ENCODE data around the gene IGFN1.
"Not testable (repeated sequence)": the region's sequence is repeated elsewhere in the genome, so short reads cannot be mapped to it uniquely, and the experiment has no call there.

IGFN1 gene

GRCh38 chr1:201190624-201191051, at the start of gene IGFN1:
IGFN1 (plus strand) TSS chr1:201190824; CDS start chr1:201193294, 2,470 bp downstream.
- DNase-seq (ENCODE audit: low spot score) = no peak

- DNase-seq (ENCODE audit: low spot score) = no peak
Measured at GRCh38 chr1:201140941-201141260, 49.7 kb upstream of the IGFN1 start.

GRCh38 chr1:201141418-201141817, 49.2 kb upstream of the IGFN1 start:
- DNase-seq (ENCODE audit: low spot score) = no peak

- DNase-seq (ENCODE audit: low spot score) = no peak
Measured at GRCh38 chr1:201142011-201142848, 48.4 kb upstream of the IGFN1 start.

GRCh38 chr1:201142849-201143725, 47.5 kb upstream of the IGFN1 start:
- no peak for DNase-seq (ENCODE audit: low spot score)

GRCh38 chr1:201143726-201144635, 46.6 kb upstream of the IGFN1 start:
- DNase-seq (ENCODE audit: low spot score) = peak; percentile 6

- no peak for DNase-seq (ENCODE audit: low spot score)
Measured at GRCh38 chr1:201144701-201145100, 45.9 kb upstream of the IGFN1 start.

- DNase-seq (ENCODE audit: low spot score) = no peak
Measured at GRCh38 chr1:201145132-201145531, 45.5 kb upstream of the IGFN1 start.

GRCh38 chr1:201145816-201146215, 44.8 kb upstream of the IGFN1 start:
- no peak for DNase-seq (ENCODE audit: low spot score)

GRCh38 chr1:201146626-201147390, 43.8 kb upstream of the IGFN1 start:
- DNase-seq (ENCODE audit: low spot score) = no peak

- no peak for DNase-seq (ENCODE audit: low spot score)
Measured at GRCh38 chr1:201147396-201148015, 43.1 kb upstream of the IGFN1 start.

GRCh38 chr1:201149400-201149799, 41.2 kb upstream of the IGFN1 start:
- DNase-seq (ENCODE audit: low spot score) = no peak

- no peak for DNase-seq (ENCODE audit: low spot score)
Measured at GRCh38 chr1:201153474-201154388, 36.9 kb upstream of the IGFN1 start.

GRCh38 chr1:201154389-201155165, 36.0 kb upstream of the IGFN1 start, which contains the start of gene TMEM9:
TMEM9 (minus strand) TSS chr1:201154474; CDS start chr1:201153923, 551 bp downstream.
- peak; percentile 96 for DNase-seq (ENCODE audit: low spot score)

- DNase-seq (ENCODE audit: low spot score) = no peak
Measured at GRCh38 chr1:201155354-201155753, 35.3 kb upstream of the IGFN1 start.

GRCh38 chr1:201156346-201156745, 34.3 kb upstream of the IGFN1 start:
- no peak for DNase-seq (ENCODE audit: low spot score)

GRCh38 chr1:201156819-201157218, 33.8 kb upstream of the IGFN1 start:
- DNase-seq (ENCODE audit: low spot score) = no peak

GRCh38 chr1:201157949-201158348, 32.7 kb upstream of the IGFN1 start:
- no peak for DNase-seq (ENCODE audit: low spot score)

GRCh38 chr1:201163036-201163435, 27.6 kb upstream of the IGFN1 start:
- DNase-seq (ENCODE audit: low spot score) = not testable (repeated sequence)
